ENCODE data around the gene FBRSL1.

- TF ChIP-seq NANOG (IDR thresholded peaks at IDR 0.05; ENCODE audit: insufficient read depth, low read depth, low read length, poor library complexity, severe bottlenecking) (no peak), CEBPB (IDR thresholded peaks at IDR 0.05; ENCODE audit: low read depth, low read length) (no peak), BRCA1 (IDR thresholded peaks at IDR 0.05; ENCODE audit: low read depth, low read length) (no peak), EZH2 (IDR thresholded peaks at IDR 0.05; ENCODE audit: low read depth, low read length, severe bottlenecking) (no peak), EP300 (IDR thresholded peaks at IDR 0.05; ENCODE audit: borderline replicate concordance in 1 of 2, low read depth in 2 of 2, low read length in 2 of 2) (no peak), CTCF (IDR thresholded peaks at IDR 0.05; ENCODE audit: control extremely low read depth in 1 of 3, insufficient read depth in 1 of 3, low read depth in 1 of 3, low read length in 3 of 3) (no peak), POLR2AphosphoS5 (IDR thresholded peaks at IDR 0.05; ENCODE audit: low read depth, low read length) (no peak), SIN3A (conservative IDR thresholded peaks at IDR 0.05 in 1 of 2, IDR thresholded peaks at IDR 0.05 in 1 of 2; ENCODE audit: low read depth in 1 of 2, low read length in 2 of 2) (no peak), RAD21 (IDR thresholded peaks at IDR 0.05 in 1 of 2, conservative IDR thresholded peaks at IDR 0.05 in 1 of 2; ENCODE audit: low read depth in 2 of 2, low read length in 2 of 2) (no peak), TEAD4 (IDR thresholded peaks at IDR 0.05; ENCODE audit: low read depth, low read length) (no peak), CREB1 (IDR thresholded peaks at IDR 0.05) (no peak), SP2 (IDR thresholded peaks at IDR 0.05; ENCODE audit: low read length) (no peak)
These were observed 34.5 kb downstream of the FBRSL1 start for GRCh38 chr12:132524405-132524804.
